Stimulated activated CD8-positive, alpha-beta memory T cell treated with anti-CD3 and anti-CD28 coated beads, Interleukin-12 subunit alpha, Interleukin-12 subunit beta, amount 100 ng/mL, for 4 hours (primary cell): ENCODE measurements around the gene HNF4A.

Source experiments
- DNase-seq: peaks from one replicate; pipeline ENCODE4 v3.0.0-alpha.2; 2020; ENCODE audit warnings: low read depth

HNF4A gene

DNA sequence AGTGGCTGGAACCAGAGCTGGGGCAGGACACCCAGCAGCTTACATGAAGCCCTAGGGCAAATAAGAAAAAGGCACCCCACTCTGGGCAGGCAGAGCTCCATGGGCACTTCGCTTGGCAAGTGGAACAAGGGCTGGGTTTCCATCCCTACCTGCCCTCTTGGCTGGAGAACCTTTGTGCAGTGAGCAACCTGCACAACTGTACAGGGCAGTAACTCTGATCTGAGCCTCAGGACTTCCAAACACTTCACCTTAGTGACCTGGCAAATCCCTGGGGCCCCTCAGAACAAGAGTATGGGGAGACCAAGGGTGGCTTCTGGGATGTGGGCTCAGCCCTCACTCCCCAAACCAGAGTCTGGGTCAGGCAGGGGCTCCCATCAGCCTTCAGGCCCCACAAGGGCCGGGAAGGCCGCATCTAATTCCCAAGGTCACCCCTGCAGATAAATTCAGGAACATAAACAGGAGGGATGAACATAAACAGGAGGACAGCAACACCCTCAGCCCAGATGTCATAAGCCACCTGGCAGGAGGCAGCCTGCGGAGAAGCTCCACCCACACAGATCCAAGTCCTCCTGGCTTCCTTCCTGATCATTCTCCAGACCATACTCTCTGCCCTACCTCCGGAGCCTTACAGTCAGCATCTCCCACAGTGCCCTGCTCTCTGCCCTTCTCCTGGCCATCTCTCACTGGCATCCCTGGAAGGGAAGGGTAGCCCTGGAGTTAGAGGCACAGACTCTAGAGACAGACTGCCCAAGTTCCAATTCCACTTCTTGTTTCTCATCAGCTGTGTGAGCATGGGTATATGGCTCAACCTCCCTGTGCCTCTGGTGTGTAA is 37.5 kb downstream of the HNF4A start:
- no peak for DNase-seq

DNA sequence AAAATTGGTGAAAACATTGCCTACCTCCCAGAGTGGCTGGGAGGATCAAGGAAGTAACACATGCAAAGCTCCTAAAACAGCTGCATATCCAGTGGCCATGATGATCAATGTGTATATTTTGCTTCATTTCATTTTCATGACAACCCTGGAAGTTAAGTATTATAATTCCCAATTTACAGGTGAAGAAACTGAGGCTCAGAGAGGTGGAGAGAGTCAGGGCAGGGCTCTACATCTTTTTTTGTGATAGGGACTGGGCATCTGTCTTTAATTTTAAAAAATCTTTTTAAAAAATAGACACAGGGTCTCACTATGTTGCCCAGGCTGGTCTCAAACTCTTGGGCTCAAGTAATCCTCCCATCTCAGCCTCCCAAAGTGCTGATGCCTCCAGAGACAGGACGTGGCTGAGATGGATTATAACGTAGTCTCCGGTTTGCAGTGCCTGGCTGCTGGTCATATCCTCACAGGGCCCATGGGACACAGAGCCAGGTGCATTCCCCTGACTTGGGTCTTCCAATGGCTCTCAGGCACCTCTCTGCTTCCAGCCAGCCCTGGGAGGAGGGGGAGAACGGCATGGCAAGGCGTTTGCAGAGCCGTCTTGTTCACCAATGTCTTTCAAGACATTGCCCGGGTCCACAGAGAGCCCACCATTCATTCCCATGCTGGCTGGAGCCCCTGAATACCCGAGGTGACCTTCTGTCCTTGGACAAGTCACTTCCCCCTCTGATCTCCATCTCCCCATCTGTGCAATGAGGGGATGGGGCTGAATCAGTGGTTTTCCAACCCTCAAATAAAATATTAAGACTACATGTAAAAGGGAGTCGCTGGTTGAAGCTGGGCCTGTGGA is 38.3 kb downstream of the HNF4A start:
- no peak for DNase-seq

DNA sequence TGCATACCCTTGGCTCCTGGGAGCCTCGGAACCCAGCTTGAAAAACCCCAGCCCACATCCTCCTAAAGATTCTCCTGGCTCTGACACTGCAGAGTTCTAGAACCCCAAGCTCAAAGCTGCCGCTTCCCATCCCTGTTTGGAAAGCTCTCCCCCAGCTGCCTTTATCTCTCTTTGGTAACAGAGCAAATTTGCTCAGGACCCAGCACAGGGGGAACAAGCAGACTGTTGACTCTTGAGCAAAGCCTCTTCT is 38.9 kb downstream of the HNF4A start:
- no peak for DNase-seq

DNA sequence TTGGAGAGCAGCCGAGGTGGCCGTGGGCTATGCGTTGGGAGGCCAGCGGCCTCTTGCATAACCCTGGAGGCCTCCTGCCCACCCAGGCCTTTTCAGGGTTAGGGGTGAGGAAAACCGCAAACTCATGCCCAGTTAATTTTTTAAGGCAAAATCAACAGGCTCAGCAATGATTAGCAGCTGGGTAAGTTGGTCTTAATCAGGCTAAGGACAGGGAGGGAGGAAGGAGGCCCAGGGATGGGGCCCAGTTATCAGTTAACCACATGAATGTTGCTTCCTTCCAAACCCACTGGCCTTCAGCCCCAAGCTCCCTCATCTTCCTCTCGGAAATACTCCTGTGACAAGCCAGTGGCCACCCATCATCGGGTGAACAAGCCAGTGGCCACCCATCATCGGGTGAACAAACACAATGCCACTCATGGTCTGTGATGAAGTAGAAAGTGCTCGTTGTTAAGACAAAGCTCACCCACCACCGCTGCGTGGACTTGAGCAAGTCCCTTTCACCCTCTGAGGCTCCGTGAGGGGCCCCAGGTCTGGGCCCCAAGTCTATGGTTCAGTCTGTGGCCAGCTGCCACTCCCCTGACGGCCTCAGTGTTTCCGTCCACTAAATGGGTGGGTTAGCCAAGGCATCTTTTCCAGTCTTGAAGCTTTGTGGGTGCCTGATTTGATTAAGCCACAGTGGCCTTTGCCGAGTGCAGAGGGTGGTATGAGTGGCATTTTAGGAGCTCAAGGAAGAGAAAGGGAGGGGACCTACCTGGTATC is 39.4 kb downstream of the HNF4A start:
- no peak for DNase-seq

DNA sequence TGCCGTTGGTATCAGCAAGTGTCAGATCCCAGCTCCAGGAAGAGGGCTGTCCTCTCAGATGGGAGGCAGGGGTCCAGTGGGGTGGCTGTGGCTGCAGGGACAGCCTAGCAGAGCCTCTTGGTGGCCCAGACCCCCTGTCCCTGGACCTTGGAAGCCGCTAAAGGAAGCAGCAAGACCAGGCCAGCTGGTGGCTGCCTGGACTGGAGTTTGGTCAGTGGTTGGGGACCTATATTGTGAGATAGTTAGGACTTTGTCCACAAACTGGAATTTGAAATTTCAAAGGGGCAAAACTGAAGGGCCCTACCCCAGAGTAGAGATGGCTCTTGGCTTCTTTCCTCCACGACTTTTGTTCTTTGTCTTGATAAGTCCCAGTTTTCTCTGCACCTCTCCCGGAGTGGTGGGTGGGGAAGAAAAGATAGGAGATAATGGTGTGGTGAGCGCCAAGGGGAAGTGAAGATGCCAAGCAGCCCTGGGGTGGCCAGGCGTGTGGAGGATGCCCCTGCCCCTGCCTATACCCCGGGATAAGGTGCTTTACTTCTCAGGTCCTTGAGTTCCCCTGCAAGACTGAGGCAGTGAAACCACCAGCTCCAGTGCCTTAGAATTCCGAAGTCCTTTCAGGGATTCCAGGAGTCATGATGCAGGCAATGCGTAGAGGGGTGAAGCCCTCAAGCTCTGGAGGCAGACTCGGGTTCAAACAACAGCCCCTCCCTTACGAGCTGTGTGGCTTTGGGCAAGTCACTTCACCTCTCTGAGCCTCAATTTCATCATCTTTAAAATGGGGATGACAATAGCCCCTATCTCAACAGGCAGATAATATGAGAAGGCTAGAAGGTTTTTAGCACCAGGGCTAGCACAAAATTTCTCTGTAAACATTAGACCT is 40.2 kb downstream of the HNF4A start:
- DNase-seq = no peak

DNA sequence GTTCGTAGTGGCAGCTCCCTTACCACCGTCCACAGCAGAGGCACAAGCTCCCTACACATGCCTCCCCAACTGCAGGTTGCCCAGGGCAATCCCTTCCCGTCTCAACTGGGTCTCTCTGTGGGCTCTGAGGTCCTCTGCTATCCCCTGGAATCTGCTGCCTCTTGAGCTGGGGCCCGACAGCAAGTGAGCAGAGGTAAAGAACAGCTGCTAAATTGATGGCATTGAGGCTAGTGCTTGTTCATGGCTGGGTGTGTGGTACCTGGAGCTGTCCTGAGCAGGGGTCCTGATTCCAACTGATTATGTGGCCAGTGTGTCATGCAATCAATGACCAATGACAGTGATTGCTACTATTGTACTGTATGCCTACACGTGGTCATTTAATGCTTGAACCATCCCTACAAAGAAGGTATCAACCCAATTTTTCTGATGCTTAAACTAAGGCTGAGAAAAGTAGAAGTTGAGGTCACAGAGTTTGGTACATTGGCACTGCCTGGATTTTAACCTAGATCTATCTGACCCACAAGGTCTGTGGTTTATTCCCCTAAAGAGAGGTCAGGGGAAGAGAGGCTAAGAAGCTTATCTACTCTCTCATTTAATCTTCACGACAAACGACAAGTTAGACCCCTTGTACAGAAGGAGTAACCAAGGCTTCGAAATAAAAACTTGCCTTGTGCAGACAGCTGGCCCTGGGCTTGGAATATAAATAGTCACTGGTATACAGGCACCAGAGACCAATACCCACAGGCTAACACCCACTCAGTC is 41.1 kb downstream of the HNF4A start:
- DNase-seq = no peak

DNA sequence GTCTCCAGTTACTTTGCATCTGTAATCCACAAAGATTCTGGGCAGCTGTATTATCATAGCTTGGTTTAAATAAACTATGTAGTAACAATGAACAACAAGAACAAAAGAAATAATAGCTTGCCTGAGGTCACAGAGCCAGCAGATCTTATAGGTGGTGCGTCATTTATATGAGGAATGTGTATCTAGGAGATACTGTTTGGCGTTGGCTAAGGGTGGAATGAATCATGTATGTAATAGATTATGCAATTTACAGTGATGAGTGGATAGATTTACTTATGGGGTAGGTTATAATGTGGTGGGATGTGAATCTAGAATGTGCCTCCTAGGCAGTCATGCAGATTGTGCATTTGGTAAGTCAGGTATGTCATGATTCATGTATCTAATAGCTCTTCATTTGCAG is 42.8 kb downstream of the HNF4A start:
- no peak for DNase-seq

DNA sequence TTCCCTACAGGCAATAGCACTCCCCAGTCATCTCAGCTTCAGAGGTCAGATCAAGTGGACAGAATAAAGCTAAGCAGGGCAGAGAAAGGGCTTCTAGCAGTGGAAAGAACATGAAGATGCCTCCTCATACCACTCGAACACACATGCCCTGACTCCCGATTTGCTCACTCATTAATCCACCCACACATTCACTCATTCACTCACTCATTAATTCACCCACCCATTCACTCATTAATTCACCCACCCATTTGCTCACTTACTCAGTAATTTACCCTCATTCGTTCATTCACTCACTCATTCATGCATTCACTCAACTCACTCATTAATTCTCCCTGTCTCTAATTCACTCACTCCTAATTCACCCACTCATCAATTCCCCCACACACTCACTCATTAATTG is 43.9 kb downstream of the HNF4A start:
- DNase-seq = no peak

DNA sequence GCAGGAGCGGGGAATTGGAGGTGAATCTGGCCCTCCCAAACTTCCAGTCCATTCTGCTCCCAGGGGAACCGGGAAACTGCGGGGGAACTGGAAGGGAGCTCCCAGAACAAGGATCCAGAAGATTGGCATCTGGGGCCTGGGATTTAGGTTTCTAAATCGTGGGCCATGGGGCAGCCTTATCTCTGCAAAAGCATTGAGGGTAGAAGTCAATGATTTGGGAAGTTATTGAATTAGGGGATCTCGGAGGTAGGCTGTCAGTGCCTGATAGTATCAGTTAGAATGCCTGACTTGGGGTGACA is 45.1 kb downstream of the HNF4A start:
- DNase-seq = no peak

DNA sequence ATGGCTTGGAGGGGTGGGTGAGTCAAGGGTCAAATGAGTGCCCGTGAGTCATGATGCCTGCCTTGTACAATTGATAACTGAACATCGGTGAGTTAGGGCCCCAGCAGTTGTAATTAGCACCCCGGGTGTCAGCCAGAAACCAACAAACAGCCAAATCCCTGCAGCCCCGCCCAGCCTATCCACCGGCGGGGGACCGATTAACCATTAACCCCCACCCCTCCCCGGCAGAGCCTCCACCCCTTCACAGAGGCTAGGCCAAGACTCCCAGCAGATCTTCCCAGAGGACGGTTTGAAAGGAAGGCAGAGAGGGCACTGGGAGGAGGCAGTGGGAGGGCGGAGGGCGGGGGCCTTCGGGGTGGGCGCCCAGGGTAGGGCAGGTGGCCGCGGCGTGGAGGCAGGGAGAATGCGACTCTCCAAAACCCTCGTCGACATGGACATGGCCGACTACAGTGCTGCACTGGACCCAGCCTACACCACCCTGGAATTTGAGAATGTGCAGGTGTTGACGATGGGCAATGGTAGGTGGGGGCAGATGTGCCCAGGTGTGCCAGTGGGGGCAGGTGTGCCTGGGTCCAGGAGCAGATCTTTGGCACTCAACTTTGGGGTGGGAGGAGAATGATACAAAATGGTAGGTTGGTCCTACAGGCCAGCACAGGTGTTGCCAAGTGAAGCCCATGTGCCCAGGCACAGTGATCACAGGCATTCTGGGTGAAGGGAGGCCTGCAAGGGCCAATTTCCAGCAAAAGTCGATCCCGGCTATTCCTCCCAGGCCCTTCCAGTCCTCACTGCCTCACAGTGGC is 45.7 kb downstream of the HNF4A start:
- no peak for DNase-seq

DNA sequence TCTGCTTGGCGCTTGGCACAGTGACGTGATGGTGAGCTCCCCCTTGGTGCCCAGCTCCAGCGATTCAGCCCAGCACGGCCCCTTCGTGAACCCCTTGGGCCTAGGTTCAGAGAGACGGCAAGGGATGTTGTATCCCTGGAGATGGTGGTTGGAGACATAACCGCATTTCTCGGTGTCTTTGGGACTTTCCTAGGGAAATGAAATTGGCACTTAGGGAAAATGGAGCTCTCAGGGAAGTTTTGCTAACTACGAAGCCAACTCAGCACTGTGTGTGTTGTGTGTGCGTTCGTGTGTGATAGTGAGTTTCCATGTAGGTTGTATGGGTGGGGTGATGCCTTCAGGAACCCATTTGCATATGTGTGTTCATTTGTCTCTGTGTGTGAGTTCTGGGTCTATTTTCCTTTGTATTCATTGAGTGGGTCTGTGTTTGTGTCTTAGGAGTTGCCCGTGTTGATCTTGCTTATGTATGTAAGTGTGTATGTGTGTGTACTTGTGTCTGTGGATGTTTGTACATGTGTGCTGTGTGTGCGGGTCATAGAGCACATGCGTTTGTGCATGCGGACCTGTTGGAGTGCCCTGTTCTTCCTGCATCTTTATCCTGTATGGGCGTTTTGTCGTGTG is 46.4 kb downstream of the HNF4A start:
- DNase-seq = no peak

DNA sequence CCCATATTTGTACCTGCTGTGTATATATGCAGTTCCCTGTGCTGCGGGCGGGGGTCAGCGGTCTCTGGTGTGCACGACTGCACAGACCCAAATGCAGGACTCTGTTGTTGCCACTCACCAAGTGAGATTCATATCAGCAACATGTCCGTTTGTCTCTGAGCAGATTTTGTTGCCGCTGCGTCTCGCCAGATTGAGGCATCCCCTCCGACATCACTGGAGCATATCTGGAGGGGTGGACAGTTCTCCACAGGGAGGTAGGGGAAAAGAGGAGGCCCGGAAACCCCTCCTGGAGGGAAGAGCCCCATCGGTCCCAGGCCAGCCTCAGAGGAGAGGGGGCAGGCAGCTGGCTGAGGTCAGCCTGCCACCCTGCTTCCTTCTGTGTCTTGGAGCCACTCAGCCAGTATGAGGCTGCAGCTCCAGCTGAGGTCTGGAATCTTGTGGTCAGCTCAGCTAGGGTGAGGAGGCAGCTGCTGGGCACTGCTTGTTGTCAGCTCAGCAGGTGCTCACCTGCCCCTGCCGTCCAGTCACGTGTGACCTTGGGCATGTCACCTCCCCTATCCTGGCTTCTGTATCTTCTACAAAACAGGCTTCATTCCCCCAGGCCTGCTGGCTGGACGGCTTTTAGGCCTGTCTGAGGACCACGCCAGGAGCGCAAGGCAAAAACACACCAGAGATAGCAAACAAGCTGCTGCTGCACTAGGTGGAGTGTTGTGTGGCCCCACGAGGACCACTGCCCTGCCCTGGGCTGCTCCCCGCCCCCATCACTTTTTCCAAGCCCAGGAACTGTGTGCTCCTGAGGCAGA is 47.1 kb downstream of the HNF4A start:
- DNase-seq = no peak

DNA sequence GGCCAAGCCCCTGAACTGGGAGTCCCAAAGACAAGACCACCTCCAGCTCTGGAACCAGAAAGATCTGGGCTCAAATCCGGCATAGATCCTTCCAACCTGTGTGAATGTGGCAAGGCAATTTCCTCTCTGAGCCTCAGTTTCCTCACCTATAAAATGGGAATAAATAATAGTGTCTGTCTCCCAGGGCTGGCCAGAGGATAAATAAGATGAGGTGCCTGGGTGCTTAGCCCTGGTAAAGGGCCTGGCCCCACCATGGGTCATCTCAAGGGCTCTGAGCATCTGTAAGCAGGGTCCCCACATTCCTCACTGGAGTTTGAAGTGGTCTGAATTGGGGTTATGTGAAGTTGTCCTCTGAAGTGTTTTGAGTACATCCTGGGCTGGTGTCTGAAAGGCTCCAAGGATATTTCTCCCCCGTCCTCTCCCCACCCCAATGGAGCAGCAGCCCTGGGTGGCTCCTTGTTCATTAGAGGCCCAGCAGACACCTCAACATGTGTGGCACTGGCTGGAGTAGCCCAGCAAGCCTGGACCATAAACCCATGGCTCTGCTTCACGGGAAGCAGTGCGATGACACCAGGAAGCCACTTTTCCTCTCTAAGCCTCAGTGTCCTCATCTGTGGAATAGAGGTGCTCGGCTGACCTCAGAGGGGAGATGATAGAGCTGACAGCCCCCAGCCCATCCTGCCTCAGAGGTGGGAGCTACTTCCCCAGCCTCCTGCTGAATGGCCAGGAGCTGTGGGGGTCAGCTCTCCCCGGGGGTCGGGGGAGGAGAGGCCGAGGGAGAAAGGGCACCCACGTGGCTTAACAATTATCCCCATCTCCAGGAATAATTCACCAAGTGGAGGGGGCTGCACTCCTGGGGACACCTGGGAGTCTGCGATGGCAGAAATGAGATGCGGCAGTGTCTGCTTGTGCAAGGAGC is 48.0 kb downstream of the HNF4A start:
- no peak for DNase-seq

DNA sequence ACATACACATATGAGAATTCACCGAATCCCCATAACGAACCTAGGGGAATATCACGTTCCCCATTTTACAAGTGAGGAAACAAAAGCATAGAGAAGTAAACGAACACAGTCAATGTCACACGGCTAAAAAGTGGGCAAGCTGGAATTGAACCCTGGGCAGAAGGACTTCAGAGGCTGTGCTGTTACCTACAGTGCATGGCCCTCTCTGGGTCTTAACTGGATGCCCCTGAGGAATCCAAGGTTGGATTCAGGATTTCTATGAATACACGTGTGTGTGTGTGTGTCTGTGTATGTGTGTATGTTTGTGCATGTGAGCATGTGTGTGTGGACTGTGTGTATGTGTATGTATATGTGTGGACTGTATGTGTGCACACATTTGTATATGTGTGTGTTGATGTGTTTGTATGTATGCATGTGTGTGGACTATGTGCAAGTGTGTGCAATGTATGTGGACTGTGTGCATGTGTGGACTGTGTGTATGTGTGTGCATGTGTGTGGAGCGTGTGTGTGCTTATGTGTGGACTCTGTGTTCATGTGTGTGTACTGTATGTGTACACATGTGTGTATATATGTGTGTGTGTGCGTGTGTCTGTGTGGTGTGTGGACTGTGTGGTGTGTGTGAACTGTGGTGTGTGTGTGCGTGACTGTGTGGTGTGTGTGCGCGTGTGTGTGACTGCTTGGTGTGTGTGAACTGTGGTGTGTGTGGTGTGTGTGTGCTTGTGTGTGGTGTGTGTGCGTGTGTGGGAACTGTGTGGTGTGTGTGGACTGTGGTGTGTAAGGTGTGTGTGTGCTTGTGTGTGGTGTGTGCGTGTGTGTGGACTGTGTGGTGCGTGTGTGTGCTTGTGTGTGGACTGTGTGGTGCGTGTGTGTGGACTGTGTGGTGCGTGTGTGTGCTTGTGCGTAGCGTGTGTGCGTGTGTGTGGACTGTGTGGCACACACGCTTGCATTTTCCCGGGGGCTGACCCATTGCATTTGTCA is 49.0 kb downstream of the HNF4A start:
- no peak for DNase-seq

DNA sequence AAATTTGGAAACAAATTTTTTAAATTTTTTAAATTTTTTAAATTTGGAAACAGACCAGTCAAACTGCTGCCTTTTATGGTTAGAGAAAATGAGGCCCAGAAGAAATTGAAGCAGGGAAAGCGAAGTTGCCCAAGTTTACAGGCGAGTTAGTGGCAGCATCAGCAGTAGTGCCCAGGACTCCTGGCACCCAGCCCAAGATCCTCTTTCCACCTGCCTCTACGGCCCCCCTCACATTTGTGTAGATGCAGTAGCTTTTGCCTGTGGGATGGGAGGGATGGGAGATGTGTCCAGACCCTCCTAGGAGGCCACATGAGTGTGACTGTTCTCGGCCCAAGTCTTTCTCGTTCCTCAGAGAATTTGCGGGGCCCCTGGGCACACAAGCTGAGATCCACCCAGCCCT is 49.8 kb downstream of the HNF4A start:
- no peak for DNase-seq

DNA sequence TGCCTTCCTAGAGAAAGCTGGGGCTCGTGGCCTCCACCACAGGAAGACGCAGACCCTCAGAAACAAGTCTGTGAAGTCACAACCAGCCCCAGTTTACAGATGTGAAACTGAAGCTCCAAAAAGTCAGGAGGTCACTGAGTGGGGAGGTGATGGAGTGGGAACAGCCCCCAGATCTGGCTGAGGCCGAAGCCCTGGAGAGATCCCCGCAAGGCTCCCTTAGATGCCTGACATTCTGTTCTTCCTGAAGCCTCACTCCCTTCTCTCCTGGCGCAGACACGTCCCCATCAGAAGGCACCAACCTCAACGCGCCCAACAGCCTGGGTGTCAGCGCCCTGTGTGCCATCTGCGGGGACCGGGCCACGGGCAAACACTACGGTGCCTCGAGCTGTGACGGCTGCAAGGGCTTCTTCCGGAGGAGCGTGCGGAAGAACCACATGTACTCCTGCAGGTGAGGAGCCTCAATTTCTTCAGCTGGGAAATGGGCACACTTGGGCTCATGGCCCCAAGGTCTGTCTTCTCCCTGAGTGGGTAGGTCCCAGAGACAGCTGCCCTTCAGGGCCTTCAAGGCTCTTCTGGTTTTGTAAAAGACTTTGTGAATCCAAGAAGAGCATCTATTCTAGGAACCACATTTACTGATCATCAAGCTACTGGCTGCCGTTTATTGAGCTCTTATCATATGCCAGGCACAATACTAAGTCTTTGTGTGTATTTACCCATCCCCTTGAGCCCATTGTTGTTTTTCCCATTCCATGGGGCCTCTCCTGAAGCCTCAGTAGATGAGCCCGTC is 50.5 kb downstream of the HNF4A start:
- DNase-seq = no peak
